Activated CD4-positive, alpha-beta T cell treated with anti-CD3 and anti-CD28 coated beads, Interleukin-2, amount 10 ng/mL, durations not matched to agents 7 days and 5 days (primary cell): ENCODE measurements around the gene PBX3. TPM values are rescaled to one million over a fixed set of nuclear protein-coding genes. Genes with fewer than 3 reads are reported as not detected.

ENCODE experiments used
- CTCF ChIA-PET: fragments of 350-600 bp; sonication (Branson Sonifier 250); formaldehyde crosslinking; loops from one replicate; lab custom pipeline; 2021; ENCODE audit warnings: antibody characterized with exemption; lab: Charles Lee
- POLR2A ChIA-PET: fragments of 350-600 bp; sonication (Branson Sonifier 250); formaldehyde crosslinking; loops from one replicate; lab custom pipeline; 2021; ENCODE audit warnings: antibody characterized with exemption; lab: Charles Lee
- DNase-seq: peaks from one replicate; pipeline ENCODE4 v3.0.0-alpha.2; 2020
- H3K27ac Mint-ChIP-seq: one replicate; pipeline ENCODE4 v1.8.0; 2021; ENCODE audit warnings: mild to moderate bottlenecking, moderate library complexity, mixed read lengths
- H3K27me3 Mint-ChIP-seq: one replicate; pipeline ENCODE4 v1.8.0; 2021; ENCODE audit warnings: mixed read lengths
- H3K36me3 Mint-ChIP-seq: one replicate; pipeline ENCODE4 v1.8.0; 2021; ENCODE audit warnings: low read depth, mixed read lengths
- H3K4me1 Mint-ChIP-seq: one replicate; pipeline ENCODE4 v1.8.0; 2021; ENCODE audit warnings: mixed read lengths
- H3K4me3 Mint-ChIP-seq: one replicate; pipeline ENCODE4 v1.8.0; 2021; ENCODE audit warnings: mild to moderate bottlenecking, moderate library complexity, mixed read lengths
- H3K9me3 Mint-ChIP-seq: one replicate; pipeline ENCODE4 v1.8.0; 2021; ENCODE audit warnings: mixed read lengths
- total RNA-seq, 2 experiments: library from RNA; stranded (reverse); gene quantifications; one replicate each; pipeline ENCODE4 v1.2.3, GENCODE V29; 2021

The PBX3 gene
- total RNA-seq, 2 experiments from 2014 or later, result 21.5 to 22.5 TPM

- H3K4me3 Mint-ChIP-seq, result no peak overlapping the region
- CTCF ChIA-PET, result no interaction called here
- no peaks in the 10 kb centered on the region for H3K4me1 Mint-ChIP-seq
- no peak overlapping the region for H3K27ac Mint-ChIP-seq
- DNase-seq, result no peak
- POLR2A ChIA-PET, result no interaction called here
- no peaks in the 10 kb centered on the region for H3K9me3 Mint-ChIP-seq
- no peaks in the 10 kb centered on the region for H3K36me3 Mint-ChIP-seq
- H3K27me3 Mint-ChIP-seq, result no peaks in the 10 kb centered on the region
Measured at GRCh38 chr9:125896964-125897363, 149.8 kb downstream of the PBX3 start.

- Mint-ChIP-seq H3K4me3 (no peak overlapping the region), H3K9me3 (no peaks in the 10 kb centered on the region), H3K27ac (no peak overlapping the region), H3K36me3 (no peaks in the 10 kb centered on the region), H3K4me1 (no peaks in the 10 kb centered on the region), H3K27me3 (no peaks in the 10 kb centered on the region)
- ChIA-PET POLR2A (no interaction called here), CTCF (interaction anchor here (0.8 kb wide), 1 partner anchor 8 kb away, joined by 3 read pairs; no protein-coding TSS in a partner anchor)
- no peak for DNase-seq
Measured at GRCh38 chr9:125897481-125897880, 150.3 kb downstream of the PBX3 start.

GRCh38 chr9:125902214-125902613 is 155.0 kb downstream of the PBX3 start:
- no peaks in the 10 kb centered on the region for H3K27me3 Mint-ChIP-seq
- no peaks in the 10 kb centered on the region for H3K4me1 Mint-ChIP-seq
- CTCF ChIA-PET, result no interaction called here
- no peak overlapping the region for H3K27ac Mint-ChIP-seq
- H3K36me3 Mint-ChIP-seq, result no peaks in the 10 kb centered on the region
- POLR2A ChIA-PET, result no interaction called here
- no peak overlapping the region for H3K4me3 Mint-ChIP-seq
- no peaks in the 10 kb centered on the region for H3K9me3 Mint-ChIP-seq
- DNase-seq, result no peak

GRCh38 chr9:125902831-125903512 is 155.8 kb downstream of the PBX3 start:
- Mint-ChIP-seq H3K27me3 (no peaks in the 10 kb centered on the region), H3K36me3 (no peaks in the 10 kb centered on the region), H3K27ac (no peak overlapping the region), H3K9me3 (no peaks in the 10 kb centered on the region), H3K4me1 (no peaks in the 10 kb centered on the region), H3K4me3 (no peak overlapping the region)
- ChIA-PET CTCF (no interaction called here), POLR2A (no interaction called here)
- DNase-seq, result no peak

- no peak for DNase-seq
- POLR2A ChIA-PET, result no interaction called here
- Mint-ChIP-seq H3K4me3 (no peak overlapping the region), H3K36me3 (no peaks in the 10 kb centered on the region), H3K4me1 (no peaks in the 10 kb centered on the region), H3K27me3 (no peaks in the 10 kb centered on the region), H3K9me3 (no peaks in the 10 kb centered on the region), H3K27ac (no peak overlapping the region)
- CTCF ChIA-PET, result no interaction called here
Measured at GRCh38 chr9:125904155-125904851, 157.1 kb downstream of the PBX3 start.

GRCh38 chr9:125906144-125906543 is 159.0 kb downstream of the PBX3 start:
- H3K27ac Mint-ChIP-seq, result no peak overlapping the region
- H3K4me3 Mint-ChIP-seq, result no peak overlapping the region
- H3K27me3 Mint-ChIP-seq, result no peaks in the 10 kb centered on the region
- H3K4me1 Mint-ChIP-seq, result no peaks in the 10 kb centered on the region
- ChIA-PET POLR2A (no interaction called here), CTCF (no interaction called here)
- H3K36me3 Mint-ChIP-seq, result no peaks in the 10 kb centered on the region
- no peaks in the 10 kb centered on the region for H3K9me3 Mint-ChIP-seq
- no peak for DNase-seq

- no peak overlapping the region for H3K4me3 Mint-ChIP-seq
- no peak for DNase-seq
- H3K27ac Mint-ChIP-seq, result no peak overlapping the region
- no peaks in the 10 kb centered on the region for H3K27me3 Mint-ChIP-seq
- H3K9me3 Mint-ChIP-seq, result no peaks in the 10 kb centered on the region
- CTCF ChIA-PET, result no interaction called here
- POLR2A ChIA-PET, result no interaction called here
- H3K36me3 Mint-ChIP-seq, result no peaks in the 10 kb centered on the region
- no peaks in the 10 kb centered on the region for H3K4me1 Mint-ChIP-seq
Measured at GRCh38 chr9:125906893-125907292, 159.7 kb downstream of the PBX3 start.

- Mint-ChIP-seq H3K27ac (no peak overlapping the region), H3K9me3 (no peaks in the 10 kb centered on the region), H3K27me3 (no peaks in the 10 kb centered on the region), H3K4me3 (no peak overlapping the region), H3K4me1 (no peaks in the 10 kb centered on the region), H3K36me3 (no peaks in the 10 kb centered on the region)
- ChIA-PET POLR2A (no interaction called here), CTCF (no interaction called here)
- DNase-seq, result no peak
Measured at GRCh38 chr9:125908136-125908535, 161.0 kb downstream of the PBX3 start.

GRCh38 chr9:125908966-125909365 is 161.8 kb downstream of the PBX3 start:
- Mint-ChIP-seq H3K9me3 (no peaks in the 10 kb centered on the region), H3K27ac (no peak overlapping the region), H3K4me1 (no peaks in the 10 kb centered on the region), H3K4me3 (no peak overlapping the region), H3K36me3 (no peaks in the 10 kb centered on the region), H3K27me3 (no peaks in the 10 kb centered on the region)
- CTCF ChIA-PET, result no interaction called here
- POLR2A ChIA-PET, result no interaction called here
- no peak for DNase-seq

GRCh38 chr9:125909459-125909858 is 162.3 kb downstream of the PBX3 start:
- H3K4me3 Mint-ChIP-seq, result no peak overlapping the region
- ChIA-PET CTCF (no interaction called here), POLR2A (no interaction called here)
- H3K27me3 Mint-ChIP-seq, result no peaks in the 10 kb centered on the region
- no peak for DNase-seq
- H3K9me3 Mint-ChIP-seq, result no peaks in the 10 kb centered on the region
- H3K36me3 Mint-ChIP-seq, result no peaks in the 10 kb centered on the region
- H3K27ac Mint-ChIP-seq, result no peak overlapping the region
- no peaks in the 10 kb centered on the region for H3K4me1 Mint-ChIP-seq

GRCh38 chr9:125910286-125910685 is 163.1 kb downstream of the PBX3 start:
- no peak overlapping the region for H3K4me3 Mint-ChIP-seq
- no peak for DNase-seq
- no peaks in the 10 kb centered on the region for H3K36me3 Mint-ChIP-seq
- H3K27me3 Mint-ChIP-seq, result no peaks in the 10 kb centered on the region
- no peaks in the 10 kb centered on the region for H3K4me1 Mint-ChIP-seq
- H3K27ac Mint-ChIP-seq, result no peak overlapping the region
- CTCF ChIA-PET, result interaction anchor here (1.5 kb wide), 1 partner anchor 10 kb away, joined by 6 read pairs; no protein-coding TSS in a partner anchor
- POLR2A ChIA-PET, result no interaction called here
- H3K9me3 Mint-ChIP-seq, result no peaks in the 10 kb centered on the region

- no peaks in the 10 kb centered on the region for H3K27me3 Mint-ChIP-seq
Measured at GRCh38 chr9:125911861-125912644, 164.9 kb downstream of the PBX3 start.

GRCh38 chr9:125912667-125913066 is 165.5 kb downstream of the PBX3 start:
- ChIA-PET CTCF (no interaction called here), POLR2A (no interaction called here)
- Mint-ChIP-seq H3K27me3 (no peaks in the 10 kb centered on the region), H3K4me3 (no peak overlapping the region), H3K27ac (no peak overlapping the region), H3K9me3 (no peaks in the 10 kb centered on the region), H3K4me1 (no peaks in the 10 kb centered on the region), H3K36me3 (no peaks in the 10 kb centered on the region)
- DNase-seq, result no peak

More at GRCh38 chr9:125911861-125912644, 164.9 kb downstream of the PBX3 start:
- ChIA-PET POLR2A (no interaction called here), CTCF (interaction anchor here (1.5 kb wide), 1 partner anchor 8 kb away, joined by 6 read pairs; no protein-coding TSS in a partner anchor)
- no peaks in the 10 kb centered on the region for H3K4me1 Mint-ChIP-seq
- H3K36me3 Mint-ChIP-seq, result no peaks in the 10 kb centered on the region
- H3K9me3 Mint-ChIP-seq, result no peaks in the 10 kb centered on the region
- no peak overlapping the region for H3K27ac Mint-ChIP-seq
- H3K4me3 Mint-ChIP-seq, result no peak overlapping the region
- DNase-seq, result no peak
